Glutamatergic neuron (in vitro differentiated cells): Measurements from ENCODE around the gene SLC66A3. TPM values are rescaled to one million over a fixed set of nuclear protein-coding genes. Genes with fewer than 3 reads are reported as not detected.

Source experiments
- DNase-seq: peaks from one replicate; pipeline ENCODE4 v3.0.0; 2022
- H3K27ac Mint-ChIP-seq: one replicate; pipeline ENCODE4 v1.8.0; 2020; ENCODE audit warnings: mild to moderate bottlenecking, mixed read lengths, inconsistent platforms; ENCODE audit not compliant: unreplicated experiment
- H3K27me3 Mint-ChIP-seq: one replicate; pipeline ENCODE4 v1.8.0; 2020; ENCODE audit warnings: mild to moderate bottlenecking, moderate library complexity, mixed read lengths, inconsistent platforms; ENCODE audit not compliant: unreplicated experiment
- H3K36me3 Mint-ChIP-seq: one replicate; pipeline ENCODE4 v1.8.0; 2020; ENCODE audit warnings: mild to moderate bottlenecking, mixed read lengths, inconsistent platforms; ENCODE audit not compliant: unreplicated experiment
- H3K4me1 Mint-ChIP-seq: one replicate; pipeline ENCODE4 v1.8.0; 2020; ENCODE audit warnings: mild to moderate bottlenecking, low read depth, mixed read lengths, inconsistent platforms; ENCODE audit not compliant: unreplicated experiment
- H3K4me3 Mint-ChIP-seq: one replicate; pipeline ENCODE4 v1.8.0; 2020; ENCODE audit warnings: mild to moderate bottlenecking, mixed read lengths, inconsistent platforms; ENCODE audit not compliant: unreplicated experiment
- H3K9me3 Mint-ChIP-seq: one replicate; pipeline ENCODE4 v1.8.0; 2020; ENCODE audit warnings: mild to moderate bottlenecking, moderate library complexity, mixed read lengths, inconsistent platforms; ENCODE audit not compliant: unreplicated experiment
- CTCF ChIP-seq: fragments of 200-600 bp; sonication (generic); IDR thresholded peaks from one replicate; pipeline ENCODE4 v1.5.0; 2021; ENCODE audit not compliant: partially characterized antibody, unreplicated experiment
- total RNA-seq: library from RNA; stranded (reverse); fragmentation: NEBNext Ultra II Directional; extraction: Animal tissue kit (Norgen Biotek cat#: 25700); gene quantifications from one replicate; pipeline ENCODE4 v1.2.1, GENCODE V29; 2021; ENCODE audit not compliant: unreplicated experiment

The SLC66A3 gene
- total RNA-seq, 1 donor from 2014 or later: 10.9 TPM

GRCh38 chr2:11142987-11143386, 12.3 kb upstream of the SLC66A3 start:
- Mint-ChIP-seq H3K9me3 (peaks cover under 1% of the 10 kb centered on the region), H3K4me1 (no peaks in the 10 kb centered on the region), H3K4me3 (no peak overlapping the region), H3K27ac (no peak overlapping the region), H3K36me3 (no peaks in the 10 kb centered on the region), H3K27me3 (peaks cover 7% of the 10 kb centered on the region)
- no peak for DNase-seq
- TF ChIP-seq CTCF: no peak

GRCh38 chr2:11144077-11144737, 11.1 kb upstream of the SLC66A3 start:
- H3K27ac Mint-ChIP-seq: no peak overlapping the region
- TF ChIP-seq CTCF: no peak
- no peak overlapping the region for H3K4me3 Mint-ChIP-seq
- no peaks in the 10 kb centered on the region for H3K4me1 Mint-ChIP-seq
- H3K27me3 Mint-ChIP-seq: peaks cover 7% of the 10 kb centered on the region
- peaks cover 2% of the 10 kb centered on the region for H3K9me3 Mint-ChIP-seq
- no peak for DNase-seq
- H3K36me3 Mint-ChIP-seq: no peaks in the 10 kb centered on the region

GRCh38 chr2:11144738-11145079, 10.6 kb upstream of the SLC66A3 start:
- TF ChIP-seq CTCF: no peak
- no peak for DNase-seq
- Mint-ChIP-seq H3K4me3 (no peak overlapping the region), H3K36me3 (no peaks in the 10 kb centered on the region), H3K4me1 (no peaks in the 10 kb centered on the region), H3K9me3 (peaks cover 2% of the 10 kb centered on the region), H3K27me3 (peaks cover 7% of the 10 kb centered on the region), H3K27ac (no peak overlapping the region)

GRCh38 chr2:11145350-11145749, 9.9 kb upstream of the SLC66A3 start:
- peaks cover 7% of the 10 kb centered on the region for H3K27me3 Mint-ChIP-seq
- peaks cover 2% of the 10 kb centered on the region for H3K9me3 Mint-ChIP-seq
- no peak for DNase-seq
- H3K4me1 Mint-ChIP-seq: no peaks in the 10 kb centered on the region
- no peak overlapping the region for H3K27ac Mint-ChIP-seq
- no peaks in the 10 kb centered on the region for H3K36me3 Mint-ChIP-seq
- no peak for TF ChIP-seq CTCF
- no peak overlapping the region for H3K4me3 Mint-ChIP-seq

- Mint-ChIP-seq H3K4me3 (no peak overlapping the region), H3K27ac (no peak overlapping the region), H3K27me3 (peaks cover 7% of the 10 kb centered on the region), H3K9me3 (peaks cover 2% of the 10 kb centered on the region), H3K4me1 (no peaks in the 10 kb centered on the region), H3K36me3 (no peaks in the 10 kb centered on the region)
- TF ChIP-seq CTCF: no peak
- DNase-seq: no peak
Measured at GRCh38 chr2:11146076-11146475, 9.2 kb upstream of the SLC66A3 start.
